GM04504 (cell line): ENCODE results near the gene FBXW7.
"Not testable (repeated sequence)": the region's sequence is repeated elsewhere in the genome, so short reads cannot be mapped to it uniquely, and the experiment has no call there.

Source experiments
- DNase-seq: peaks from one replicate; pipeline ENCODE4 v3.0.0-alpha.2; 2012; ENCODE audit warnings: low read depth

Gene FBXW7

GRCh38 chr4:152544533-152544932 is 8.6 kb upstream of the FBXW7 start:
- not testable (repeated sequence) for DNase-seq

- DNase-seq, result no peak
These were observed 5.0 kb upstream of the FBXW7 start for GRCh38 chr4:152540941-152541340.

GRCh38 chr4:152540293-152540674 is 4.4 kb upstream of the FBXW7 start:
- DNase-seq, result no peak

- DNase-seq, result no peak
These were observed 3.8 kb upstream of the FBXW7 start for GRCh38 chr4:152539556-152540292.

GRCh38 chr4:152537881-152538280 is 2.0 kb upstream of the FBXW7 start:
- no peak for DNase-seq

- DNase-seq, result no peak
These were observed 772 bp upstream of the FBXW7 start for GRCh38 chr4:152536545-152537182.

GRCh38 chr4:152535360-152535902 is 461 bp downstream of the FBXW7 start:
- no peak for DNase-seq

GRCh38 chr4:152534541-152535359 is 1.1 kb downstream of the FBXW7 start:
- DNase-seq, result no peak

- no peak for DNase-seq
These were observed 4.4 kb downstream of the FBXW7 start for GRCh38 chr4:152531479-152531878.

- no peak for DNase-seq
These were observed 5.3 kb downstream of the FBXW7 start for GRCh38 chr4:152530600-152530999.

- no peak for DNase-seq
These were observed 6.0 kb downstream of the FBXW7 start for GRCh38 chr4:152529880-152530279.

- no peak for DNase-seq
These were observed 7.8 kb downstream of the FBXW7 start for GRCh38 chr4:152528060-152528459.

GRCh38 chr4:152525878-152526277 is 10.0 kb downstream of the FBXW7 start:
- DNase-seq, result no peak

- no peak for DNase-seq
These were observed 11.5 kb downstream of the FBXW7 start for GRCh38 chr4:152524427-152524826.

- DNase-seq, result no peak
These were observed 12.2 kb downstream of the FBXW7 start for GRCh38 chr4:152523731-152524130.

- DNase-seq, result no peak
These were observed 13.1 kb downstream of the FBXW7 start for GRCh38 chr4:152522754-152523153.

- no peak for DNase-seq
These were observed 13.6 kb downstream of the FBXW7 start for GRCh38 chr4:152522245-152522644.

- DNase-seq, result no peak
These were observed 19.7 kb downstream of the FBXW7 start for GRCh38 chr4:152516156-152516555.

GRCh38 chr4:152515678-152516077 is 20.2 kb downstream of the FBXW7 start:
- DNase-seq, result peak; percentile 28

- DNase-seq, result no peak
These were observed 21.5 kb downstream of the FBXW7 start for GRCh38 chr4:152514356-152514755.

GRCh38 chr4:152513078-152513477 is 22.8 kb downstream of the FBXW7 start:
- DNase-seq, result no peak

GRCh38 chr4:152512483-152512882 is 23.4 kb downstream of the FBXW7 start:
- no peak for DNase-seq
